Ecto neural progenitor cell (in vitro differentiated cells): Measurements from ENCODE around the gene CAMKK1.
"Not testable (repeated sequence)": the region's sequence is repeated elsewhere in the genome, so short reads cannot be mapped to it uniquely, and the experiment has no call there.

Experiments used
- DNase-seq: peaks from one replicate; pipeline ENCODE4 v3.0.0-alpha.2; 2018; ENCODE audit warnings: low spot score

Gene CAMKK1

DNA sequence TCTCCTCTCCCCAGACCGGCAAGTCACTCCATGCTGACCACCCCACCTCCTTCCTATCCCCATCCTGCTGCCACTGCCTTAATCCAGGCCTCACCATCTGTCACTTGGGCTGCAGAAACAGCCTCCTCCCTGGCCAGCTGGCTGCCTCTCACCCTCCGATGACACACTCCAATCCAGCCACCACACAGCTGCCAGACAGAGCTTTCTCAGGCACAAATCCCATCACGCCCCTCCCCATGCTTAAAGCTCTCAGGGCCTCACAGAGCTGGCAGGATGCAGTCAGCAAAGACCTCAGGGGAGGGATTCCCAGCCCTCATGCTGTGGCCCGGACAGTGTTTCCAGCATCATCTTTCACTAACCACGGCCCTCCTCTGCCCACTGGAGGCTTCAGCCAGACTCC, 13.7 kb downstream of the CAMKK1 start:
- DNase-seq, result peak; percentile 89

DNA sequence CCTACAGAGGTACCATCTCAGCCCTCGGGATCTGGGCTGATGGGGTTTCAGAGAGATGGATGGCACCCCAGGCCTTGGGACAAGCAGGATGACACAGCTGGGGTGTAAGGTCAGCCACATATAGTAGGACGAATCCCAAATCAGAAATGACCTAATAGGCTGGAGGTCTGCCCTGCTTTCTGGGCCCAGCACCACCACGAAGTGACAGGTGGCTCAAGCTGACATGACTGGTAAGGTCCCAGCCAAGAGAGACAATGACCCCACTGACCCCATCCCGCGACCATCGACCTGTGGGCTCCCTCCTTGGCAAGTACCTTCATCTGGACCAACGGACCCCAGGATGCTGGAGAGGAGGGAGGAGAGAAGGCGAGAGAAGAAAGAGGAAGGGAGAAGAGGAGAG, 15.6 kb downstream of the CAMKK1 start:
- DNase-seq, result no peak

DNA sequence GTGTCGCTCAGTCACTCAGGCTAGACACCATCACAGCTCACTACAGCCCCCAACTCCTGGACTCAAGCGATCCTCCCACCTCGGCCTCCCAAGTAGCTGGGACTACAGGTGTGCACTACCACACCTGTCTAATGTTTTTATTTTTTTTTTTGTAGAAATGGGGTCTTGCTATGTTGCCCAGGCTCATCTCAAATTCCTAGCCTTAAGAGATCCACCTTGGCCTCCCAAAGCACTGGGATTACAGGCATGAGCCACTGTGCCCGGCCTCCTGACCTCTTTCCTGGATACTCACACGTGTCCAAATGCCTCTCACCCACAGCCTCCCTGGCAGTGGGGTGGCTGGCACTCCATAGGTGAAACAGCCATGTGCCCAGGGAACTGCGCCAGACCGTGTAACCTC, 17.5 kb downstream of the CAMKK1 start:
- DNase-seq, result no peak

DNA sequence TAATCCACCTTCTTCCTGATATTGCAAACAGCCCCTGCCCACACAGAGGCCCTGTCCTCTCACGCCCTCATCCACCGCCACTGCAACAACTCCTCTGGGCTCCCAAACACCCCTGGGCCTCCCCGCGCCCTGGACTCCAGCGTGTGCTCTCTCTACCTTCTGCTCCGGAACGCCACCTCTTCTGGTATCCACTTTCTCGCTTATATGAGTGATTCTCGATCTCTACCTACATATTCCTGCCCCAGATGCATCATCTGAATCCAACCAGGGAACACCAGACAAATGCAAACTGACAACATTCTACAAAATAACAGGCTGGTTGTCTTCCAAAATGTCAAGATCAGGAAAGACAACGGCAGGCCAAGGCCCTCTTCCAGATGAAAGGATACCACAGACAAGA, 19.0 kb downstream of the CAMKK1 start:
- no peak for DNase-seq

DNA sequence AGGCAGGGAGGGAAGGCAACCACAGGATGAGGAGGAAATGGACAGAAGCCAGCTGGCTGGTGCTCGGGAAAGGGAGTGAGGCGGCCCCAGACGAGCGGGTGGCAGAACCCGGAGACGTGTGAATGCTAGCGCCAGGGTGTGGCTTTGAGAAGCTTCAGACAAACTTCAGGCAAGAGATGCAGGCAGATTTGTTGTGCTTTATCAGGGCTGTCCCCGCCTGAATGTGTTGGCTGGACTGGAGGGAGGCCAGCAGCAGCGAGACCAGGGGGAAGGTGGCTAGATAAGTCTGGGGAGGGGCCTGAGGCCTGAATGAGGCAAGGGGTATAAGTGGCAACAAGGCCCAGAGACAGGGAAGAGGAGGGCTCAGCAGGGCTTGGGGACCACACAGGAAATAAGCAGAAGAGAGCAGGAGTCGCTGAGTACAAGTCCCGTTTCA, 22.0 kb downstream of the CAMKK1 start:
- DNase-seq, result no peak

DNA sequence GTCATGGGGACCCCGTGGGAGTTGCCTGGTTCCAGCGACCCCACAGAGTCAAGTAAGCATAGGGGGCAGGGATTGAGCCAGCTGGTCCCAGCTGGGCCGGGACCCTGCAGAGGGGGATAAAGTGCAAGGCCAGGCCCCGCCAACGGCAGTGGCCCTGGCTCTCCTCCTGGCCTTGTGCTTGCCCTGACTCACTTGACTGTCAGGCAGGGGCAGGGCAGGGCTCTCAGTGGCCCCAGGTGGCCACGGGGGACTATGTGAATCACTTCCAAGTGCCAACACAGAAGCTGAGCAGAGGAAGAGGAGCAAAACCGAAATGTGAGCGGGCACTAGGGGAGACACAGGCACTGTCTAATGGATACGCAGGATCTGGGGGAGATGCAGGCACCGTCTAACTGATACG, 25.2 kb downstream of the CAMKK1 start:
- DNase-seq, result no peak

DNA sequence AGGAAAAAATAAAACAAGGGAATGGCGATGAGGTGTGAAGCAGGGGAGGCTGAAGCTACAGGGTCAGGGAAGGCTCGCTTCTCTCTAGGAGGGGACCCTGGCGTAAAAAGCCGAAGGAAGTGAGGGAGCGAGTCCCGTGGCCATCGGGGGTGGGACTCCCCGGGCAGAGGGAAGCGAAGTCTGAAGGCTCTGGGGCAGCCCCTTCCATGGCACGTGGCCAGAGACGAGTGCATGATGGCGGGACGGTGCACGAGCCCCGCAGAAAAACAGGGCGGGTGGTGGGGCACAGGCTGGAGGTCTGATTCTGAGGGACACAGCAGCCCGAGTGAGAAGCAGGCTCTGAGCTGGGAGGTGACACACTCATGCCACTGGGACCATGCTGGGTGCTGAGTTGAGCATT, 25.7 kb downstream of the CAMKK1 start:
- DNase-seq, result no peak

DNA sequence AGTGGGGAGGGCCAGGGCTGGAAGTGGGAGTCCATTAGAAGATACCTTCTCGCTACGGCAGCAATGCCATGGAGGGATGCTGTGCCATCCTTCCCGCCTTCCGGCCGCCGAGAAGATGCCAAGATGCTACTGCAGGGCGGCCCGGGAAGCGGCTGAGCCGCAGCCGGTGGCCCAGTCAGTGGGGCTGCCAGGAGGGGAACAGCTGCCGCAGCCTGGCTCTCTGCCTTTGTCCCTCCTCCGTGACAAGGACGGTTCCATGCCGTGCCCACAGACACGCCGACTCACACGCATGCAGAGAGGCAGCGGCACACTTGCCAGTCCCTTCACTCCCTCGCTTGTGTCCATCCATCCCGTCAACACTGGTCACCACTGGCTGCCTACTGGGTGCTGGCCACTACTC, 26.6 kb downstream of the CAMKK1 start:
- DNase-seq, result no peak

DNA sequence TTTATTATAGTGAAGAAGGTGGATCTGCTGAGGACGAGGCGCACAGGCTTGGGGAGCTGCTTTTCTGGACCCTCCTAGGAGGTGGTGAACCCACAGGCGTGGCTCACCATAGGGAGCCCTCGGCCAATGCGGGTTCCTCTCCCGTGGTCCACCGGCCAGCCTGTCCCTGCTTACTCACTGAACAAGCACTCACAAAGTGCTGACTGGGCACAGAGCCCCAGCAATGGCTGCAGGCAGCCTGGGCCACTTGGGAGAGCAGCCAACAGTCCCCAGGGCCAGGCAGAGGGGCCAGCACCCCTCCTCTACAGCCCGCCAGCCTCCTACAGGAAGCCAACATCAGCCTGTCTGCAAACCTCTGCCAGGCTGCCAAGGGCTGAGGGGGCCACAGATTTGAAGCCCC, 27.7 kb downstream of the CAMKK1 start:
- DNase-seq, result no peak

DNA sequence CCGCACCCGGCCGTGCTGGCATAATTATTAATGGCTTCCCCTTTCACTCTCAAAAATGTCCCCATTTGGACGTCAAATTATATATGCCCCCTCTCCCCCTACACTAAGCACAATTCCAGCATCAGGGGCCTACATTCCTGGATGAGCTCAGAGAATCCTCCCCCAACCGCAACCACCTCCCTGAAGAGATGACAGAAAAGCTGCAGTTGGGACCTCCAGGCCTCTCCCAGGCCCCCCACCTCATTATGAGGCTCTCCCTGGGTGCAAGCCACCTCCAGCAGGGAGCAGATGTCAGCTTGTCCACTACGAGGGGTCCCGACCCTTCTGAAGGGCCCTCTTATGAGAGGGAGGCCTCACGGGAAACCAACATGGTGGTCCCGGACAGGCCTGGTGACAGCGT, 28.3 kb downstream of the CAMKK1 start:
- DNase-seq, result no peak

DNA sequence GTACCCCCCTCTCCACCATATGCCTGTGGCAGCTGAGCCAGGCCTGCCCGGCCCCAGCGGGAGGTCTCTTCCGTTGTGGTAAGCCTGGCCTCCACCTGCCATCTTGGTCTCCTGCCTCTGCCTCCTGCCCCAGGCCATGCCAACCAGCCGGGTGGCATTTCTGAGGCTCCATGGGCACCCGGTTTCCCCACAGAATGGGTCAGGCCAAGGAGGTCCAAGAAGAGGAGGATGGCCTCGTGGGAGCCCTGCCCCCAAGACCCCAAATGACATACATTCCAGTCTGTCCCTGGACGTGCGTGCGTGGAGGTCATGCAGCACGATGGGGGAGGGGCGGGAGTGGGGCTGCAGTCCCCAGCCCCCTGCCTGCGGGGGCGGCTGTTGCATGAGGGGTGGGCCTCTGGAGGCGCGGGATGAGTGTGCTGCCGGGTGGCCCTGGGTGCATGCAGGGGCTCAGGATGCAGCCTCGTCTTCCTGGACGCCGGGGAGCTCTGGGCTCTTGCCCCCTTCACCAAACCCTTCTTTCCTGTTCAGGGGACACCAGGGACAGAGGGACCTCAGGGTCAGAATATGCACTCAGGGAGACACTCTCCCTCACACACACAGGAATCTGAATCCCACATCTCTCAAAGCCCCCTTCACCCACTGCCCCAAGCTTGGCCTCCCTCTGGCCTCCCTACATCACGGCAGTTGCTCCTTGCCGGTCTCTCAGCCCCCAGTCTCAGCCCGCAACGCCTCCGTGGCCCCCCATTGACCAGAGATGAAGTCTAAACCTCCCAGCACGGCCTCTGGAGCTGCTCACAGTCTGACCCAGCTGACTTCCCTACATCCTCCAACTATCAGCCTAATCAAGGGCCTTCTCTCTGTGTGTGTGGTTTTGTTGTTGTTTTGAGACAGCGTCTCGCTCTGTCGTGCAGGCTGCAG, 30.8 kb downstream of the CAMKK1 start:
- DNase-seq, result no peak

DNA sequence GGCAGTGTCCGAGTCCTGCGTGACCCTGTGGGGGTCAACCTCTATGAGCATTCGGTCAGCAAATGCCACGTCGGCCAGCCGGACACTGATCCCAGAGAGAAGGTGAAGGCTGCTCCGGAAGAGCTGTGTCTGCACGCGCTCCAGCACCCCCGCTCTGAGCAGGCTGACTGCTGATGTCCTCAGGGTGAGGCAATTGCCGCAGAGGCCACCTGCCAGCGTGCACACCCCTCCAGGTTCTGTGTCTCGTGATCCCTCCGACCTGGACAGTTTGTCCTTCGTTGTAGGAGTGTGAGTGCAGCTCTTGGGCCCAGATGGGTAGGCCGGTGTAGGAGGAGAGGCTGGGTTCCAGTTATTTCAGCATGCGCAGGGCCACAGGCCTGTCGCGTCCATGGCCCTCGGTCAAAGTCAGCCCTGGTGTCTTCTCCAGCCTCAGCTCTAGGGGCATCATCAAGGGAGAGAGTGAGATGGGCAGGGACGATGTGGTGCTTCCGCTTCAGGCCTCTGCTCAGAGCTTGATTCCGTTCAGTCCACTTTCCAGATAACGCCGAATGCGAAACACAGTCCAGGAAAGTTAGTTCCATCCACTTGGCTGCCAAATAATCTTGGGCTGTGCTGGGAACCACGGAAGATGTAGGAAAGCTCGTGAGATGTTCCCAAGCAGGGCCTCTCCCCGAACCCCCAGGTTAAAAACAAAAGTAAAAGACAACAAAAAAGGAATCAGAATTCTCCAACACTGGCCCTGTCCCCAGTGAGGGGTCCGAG, 31.7 kb downstream of the CAMKK1 start:
- DNase-seq, result no peak

DNA sequence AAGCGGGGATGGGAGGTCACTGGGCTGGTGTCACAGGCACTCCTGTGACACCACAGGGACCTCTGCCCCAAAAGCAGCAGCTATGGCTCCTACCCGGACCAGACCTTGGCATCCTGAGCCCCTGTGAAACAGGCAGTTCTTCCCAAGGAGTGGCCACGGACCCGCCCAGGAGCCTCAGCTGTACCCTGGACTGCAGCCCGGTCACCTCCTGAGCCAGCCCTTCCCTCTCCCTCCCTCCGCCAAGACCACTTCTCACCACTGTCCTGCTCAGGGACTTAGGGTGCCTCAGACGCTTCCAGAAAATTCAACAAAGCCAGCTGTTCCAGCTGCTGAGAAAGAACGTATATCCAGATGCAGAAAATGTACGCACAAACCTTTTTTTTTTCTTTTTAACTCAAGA, 32.9 kb downstream of the CAMKK1 start:
- no peak for DNase-seq

DNA sequence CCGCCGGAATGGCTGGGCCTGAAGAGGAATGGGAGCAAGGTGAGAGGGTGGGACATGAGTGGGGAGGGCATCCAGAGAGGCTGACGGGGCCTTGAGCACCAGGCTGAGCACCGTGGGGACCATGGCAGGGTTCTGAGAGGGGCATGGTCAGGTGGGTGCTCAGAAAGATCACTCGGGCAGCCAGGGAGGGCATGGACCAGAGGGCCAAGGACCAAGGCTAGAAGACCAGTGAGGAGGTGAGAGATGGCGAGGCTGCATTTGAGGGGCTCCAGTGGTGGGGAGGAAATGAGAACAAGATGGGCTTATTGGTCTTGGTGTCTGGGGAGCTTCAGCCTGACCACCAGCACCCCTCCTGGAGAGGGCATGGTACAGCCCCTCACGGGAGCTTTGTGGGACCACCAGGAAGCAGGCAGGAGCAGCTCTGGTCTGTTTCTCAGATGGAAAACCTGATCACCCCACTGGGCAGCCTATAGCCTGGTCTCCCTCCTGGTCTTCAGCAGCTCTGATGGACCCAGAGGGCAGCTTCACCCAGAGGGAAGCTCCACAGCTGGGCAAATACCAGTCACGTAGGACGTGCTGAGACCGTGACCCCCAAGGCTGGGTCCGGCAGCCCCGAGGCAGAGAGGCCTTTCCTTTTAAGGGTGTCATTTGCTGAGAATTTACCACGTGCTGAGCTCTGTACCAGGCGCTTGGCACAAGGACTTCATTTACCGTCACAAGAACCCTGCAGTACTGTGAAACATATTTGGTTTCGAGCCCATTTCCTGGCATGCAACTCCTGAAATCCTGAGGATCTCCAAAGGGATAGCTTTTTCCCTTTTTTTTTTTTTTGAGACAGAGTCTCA, 35.4 kb downstream of the CAMKK1 start:
- no peak for DNase-seq

DNA sequence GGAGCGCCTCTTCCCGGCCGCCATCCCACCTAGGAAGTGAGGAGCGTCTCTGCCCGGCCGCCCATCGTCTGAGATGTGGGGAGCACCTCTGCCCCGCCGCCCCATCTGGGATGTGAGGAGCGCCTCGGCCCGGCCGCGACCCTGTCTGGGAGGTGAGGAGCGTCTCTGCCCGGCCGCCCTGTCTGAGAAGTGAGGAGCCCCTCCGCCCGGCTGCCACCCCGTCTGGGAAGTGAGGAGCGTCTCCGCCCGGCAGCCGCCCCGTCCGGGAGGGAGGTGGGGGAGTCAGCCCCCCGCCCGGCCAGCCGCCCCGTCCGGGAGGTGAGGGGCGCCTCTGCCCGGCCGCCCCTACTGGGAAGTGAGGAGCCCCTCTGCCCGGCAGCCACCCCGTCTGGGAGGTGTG, 38.6 kb downstream of the CAMKK1 start:
- DNase-seq, result not testable (repeated sequence)

DNA sequence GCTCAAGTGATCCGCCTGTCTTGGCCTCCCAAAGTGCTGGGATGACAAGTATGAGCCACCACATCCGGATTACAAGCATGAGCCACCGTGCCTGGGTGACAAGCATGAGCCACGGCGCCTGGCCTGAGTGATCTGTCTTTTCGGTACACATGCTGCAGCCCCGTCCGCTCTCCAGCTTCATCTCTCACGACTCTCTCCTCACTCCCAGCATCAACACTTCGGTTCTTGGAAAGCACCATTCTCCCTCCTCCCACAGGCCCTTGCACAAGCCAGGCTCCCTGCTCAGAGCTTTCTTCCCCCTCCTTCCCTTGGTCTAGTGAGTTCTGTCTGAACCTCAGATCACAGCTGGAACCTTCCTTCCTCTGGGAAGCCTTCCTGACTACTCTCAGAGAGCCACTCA, 40.3 kb downstream of the CAMKK1 start:
- no peak for DNase-seq

DNA sequence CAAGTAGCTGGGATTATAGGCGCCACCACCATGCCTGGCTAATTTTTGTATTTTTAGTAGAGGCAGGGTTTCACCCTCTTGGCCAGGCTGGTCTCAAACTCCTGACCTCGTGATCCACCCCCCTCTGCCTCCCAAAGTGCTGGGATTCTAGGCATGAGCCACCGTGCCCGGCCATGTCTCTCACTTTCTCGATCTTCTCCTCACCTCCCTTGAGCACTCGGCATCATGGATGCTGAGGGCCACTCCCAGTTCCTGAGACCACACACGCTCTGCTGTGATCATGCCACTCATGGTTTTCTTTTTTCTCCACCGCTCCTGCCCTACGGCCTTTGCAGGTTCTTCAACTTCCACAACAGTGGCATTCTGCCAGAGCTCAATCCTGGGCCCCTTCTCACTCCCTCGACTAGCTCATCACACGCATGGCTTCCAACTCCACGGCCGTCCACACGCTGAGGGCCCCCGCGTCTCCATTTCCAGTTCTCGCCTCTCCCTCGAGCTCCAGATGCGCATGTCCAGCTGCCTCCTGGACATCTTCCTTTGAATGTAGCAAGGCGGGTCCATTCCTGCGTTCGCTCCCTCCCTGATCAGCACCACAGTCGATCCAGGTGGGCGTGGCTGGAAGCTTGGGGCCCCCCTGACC, 41.3 kb downstream of the CAMKK1 start:
- no peak for DNase-seq

DNA sequence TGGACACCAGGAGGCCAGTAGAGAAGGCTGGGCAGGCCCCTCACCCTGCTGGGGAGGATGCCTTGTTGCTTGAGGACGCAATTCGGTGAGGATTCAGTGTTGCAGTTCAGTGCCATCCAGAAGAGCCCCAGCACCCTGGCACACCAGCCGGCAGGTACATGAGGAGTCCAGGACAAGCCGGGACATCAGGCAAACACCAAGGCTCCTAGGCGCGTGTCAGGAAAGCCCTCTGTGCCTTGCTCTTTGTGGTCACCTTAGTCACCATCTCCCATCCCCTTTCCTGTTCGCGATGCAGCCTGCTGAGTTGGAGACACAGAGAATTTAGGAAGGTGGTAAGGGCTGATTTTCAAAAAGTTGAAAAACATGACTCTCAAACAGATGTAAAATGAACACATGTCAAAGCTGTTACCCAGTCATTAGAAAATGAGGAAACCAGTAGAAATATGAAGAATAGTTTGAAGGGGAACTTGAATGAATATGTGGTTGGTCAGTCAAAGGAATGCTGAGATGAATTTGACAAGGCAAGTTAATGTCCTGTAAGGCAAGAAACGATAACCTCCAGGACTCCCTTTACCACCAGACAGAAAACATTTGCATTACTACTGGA, 44.5 kb downstream of the CAMKK1 start:
- DNase-seq, result no peak

DNA sequence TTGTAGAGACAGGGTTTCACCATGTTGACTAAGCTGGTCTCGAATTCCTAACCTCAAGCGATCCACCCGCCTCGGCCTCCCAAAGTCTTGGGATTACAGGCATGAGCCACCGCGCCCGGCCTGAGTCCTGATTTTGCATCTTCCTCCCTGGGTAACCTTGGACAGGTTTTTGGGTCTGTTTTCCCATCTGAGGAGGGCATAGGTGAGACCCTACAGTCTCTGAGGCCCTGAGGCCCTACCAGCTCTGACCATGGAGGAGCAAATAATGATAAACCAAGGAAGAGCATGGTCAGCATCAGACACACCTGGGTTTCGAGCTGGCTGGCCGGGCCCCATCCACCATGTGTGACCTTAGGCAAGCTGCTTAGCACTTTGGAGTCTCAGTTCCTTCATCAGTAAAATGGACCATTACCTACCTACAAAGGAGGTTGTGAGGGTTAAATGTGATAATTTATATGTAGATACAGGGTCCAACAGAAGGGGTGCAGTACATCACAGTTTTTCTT, 45.6 kb downstream of the CAMKK1 start:
- DNase-seq, result no peak

DNA sequence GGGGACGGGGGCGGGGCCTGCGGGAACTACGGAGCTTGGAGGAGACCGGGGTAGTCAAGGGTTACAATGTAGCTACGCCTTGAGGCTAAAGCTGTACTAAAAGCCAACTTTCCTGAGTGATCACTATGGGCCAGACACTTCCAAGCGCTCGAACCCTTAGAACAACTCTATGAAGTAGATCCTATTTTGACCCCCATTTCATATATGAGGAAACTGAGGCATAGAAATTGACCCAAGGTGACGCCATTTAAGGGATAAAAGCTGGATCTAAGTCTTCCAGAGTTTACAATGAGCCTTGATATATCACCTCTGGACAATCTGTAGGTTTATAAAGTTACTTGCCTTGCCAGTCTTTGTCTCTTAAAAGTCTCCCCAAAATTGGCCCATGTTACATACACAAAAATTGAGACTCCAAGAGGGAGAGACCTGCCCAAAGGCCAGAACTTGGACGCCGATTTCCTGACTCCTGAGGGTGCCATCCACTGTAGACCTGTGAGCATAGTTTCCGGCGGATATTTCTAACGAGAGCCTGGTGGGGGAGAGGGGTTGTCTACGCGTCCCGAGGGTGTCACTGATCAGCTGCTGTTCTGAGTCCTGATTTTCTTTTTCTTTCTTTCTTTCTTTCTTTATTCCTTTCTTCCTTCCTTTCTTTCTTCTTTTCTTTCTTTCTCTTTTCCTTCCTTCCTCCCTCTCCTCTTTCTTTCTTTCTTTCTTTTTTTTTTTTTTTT, 46.3 kb downstream of the CAMKK1 start:
- DNase-seq, result no peak
